ENCODE results near the gene MAD2L2.

MAD2L2 gene

GRCh38 chr1:11701981-11702803 is 21.2 kb upstream of the MAD2L2 start:
- Histone ChIP-seq H3K9ac (ENCODE audit: insufficient read length) (no peak overlapping the region), H3K4me3 (no peak overlapping the region), H3K9me3 (ENCODE audit: low read depth, low read length) (no peaks in the 10 kb centered on the region), H3K36me3 (ENCODE audit: insufficient read depth, low read length) (no peaks in the 10 kb centered on the region), H3K27ac (no peak overlapping the region)
- TF ChIP-seq POLR2AphosphoS5 (IDR thresholded peaks at IDR 0.05; ENCODE audit: borderline replicate concordance, low read depth, low read length): no peak
- no peak for TF ChIP-seq FOXP2 (optimal IDR thresholded peaks at IDR 0.05; ENCODE audit: control extremely low read depth, extremely low read length, insufficient read depth)
- no peak for TF ChIP-seq EZH2 (IDR thresholded peaks at IDR 0.05)
- DNase-seq (ENCODE audit: low read depth, low spot score): no peak

- Histone ChIP-seq H3K9me3 (ENCODE audit: low read depth, low read length) (no peaks in the 10 kb centered on the region), H3K27ac (no peak overlapping the region), H3K4me3 (no peak overlapping the region), H3K36me3 (ENCODE audit: insufficient read depth, low read length) (no peaks in the 10 kb centered on the region), H3K9ac (ENCODE audit: insufficient read length) (no peak overlapping the region)
- no peak for DNase-seq (ENCODE audit: low read depth, low spot score)
- TF ChIP-seq POLR2AphosphoS5 (IDR thresholded peaks at IDR 0.05; ENCODE audit: borderline replicate concordance, low read depth, low read length) (no peak), FOXP2 (optimal IDR thresholded peaks at IDR 0.05; ENCODE audit: control extremely low read depth, extremely low read length, insufficient read depth) (no peak), EZH2 (IDR thresholded peaks at IDR 0.05) (no peak)
These were observed 20.6 kb upstream of the MAD2L2 start for GRCh38 chr1:11701551-11701961.

- no peaks in the 10 kb centered on the region for H3K9me3 ChIP-seq (ENCODE audit: low read depth, low read length)
- no peak for DNase-seq (ENCODE audit: low read depth, low spot score)
- no peaks in the 10 kb centered on the region for H3K36me3 ChIP-seq (ENCODE audit: insufficient read depth, low read length)
- TF ChIP-seq POLR2AphosphoS5 (IDR thresholded peaks at IDR 0.05; ENCODE audit: borderline replicate concordance, low read depth, low read length) (no peak), EZH2 (IDR thresholded peaks at IDR 0.05) (no peak), FOXP2 (optimal IDR thresholded peaks at IDR 0.05; ENCODE audit: control extremely low read depth, extremely low read length, insufficient read depth) (no peak)
- no peak overlapping the region for H3K4me3 ChIP-seq
- no peak overlapping the region for H3K9ac ChIP-seq (ENCODE audit: insufficient read length)
- no peak overlapping the region for H3K27ac ChIP-seq
These were observed 19.9 kb upstream of the MAD2L2 start for GRCh38 chr1:11700601-11701467.

GRCh38 chr1:11697893-11698210 is 16.9 kb upstream of the MAD2L2 start:
- no peak for DNase-seq (ENCODE audit: low read depth, low spot score)
- Histone ChIP-seq H3K9me3 (ENCODE audit: low read depth, low read length) (no peaks in the 10 kb centered on the region), H3K4me3 (no peak overlapping the region), H3K36me3 (ENCODE audit: insufficient read depth, low read length) (no peaks in the 10 kb centered on the region), H3K9ac (ENCODE audit: insufficient read length) (no peak overlapping the region), H3K27ac (no peak overlapping the region)
- TF ChIP-seq EZH2 (IDR thresholded peaks at IDR 0.05) (no peak), FOXP2 (optimal IDR thresholded peaks at IDR 0.05; ENCODE audit: control extremely low read depth, extremely low read length, insufficient read depth) (no peak), POLR2AphosphoS5 (IDR thresholded peaks at IDR 0.05; ENCODE audit: borderline replicate concordance, low read depth, low read length) (no peak)

GRCh38 chr1:11697188-11697892 is 16.4 kb upstream of the MAD2L2 start:
- TF ChIP-seq EZH2 (IDR thresholded peaks at IDR 0.05): no peak
- no peak for TF ChIP-seq POLR2AphosphoS5 (IDR thresholded peaks at IDR 0.05; ENCODE audit: borderline replicate concordance, low read depth, low read length)
- no peak for TF ChIP-seq FOXP2 (optimal IDR thresholded peaks at IDR 0.05; ENCODE audit: control extremely low read depth, extremely low read length, insufficient read depth)
- Histone ChIP-seq H3K36me3 (ENCODE audit: insufficient read depth, low read length) (no peaks in the 10 kb centered on the region), H3K9me3 (ENCODE audit: low read depth, low read length) (no peaks in the 10 kb centered on the region), H3K4me3 (no peak overlapping the region), H3K9ac (ENCODE audit: insufficient read length) (no peak overlapping the region), H3K27ac (no peak overlapping the region)
- no peak for DNase-seq (ENCODE audit: low read depth, low spot score)

GRCh38 chr1:11695861-11696260 is 14.9 kb upstream of the MAD2L2 start:
- TF ChIP-seq FOXP2 (optimal IDR thresholded peaks at IDR 0.05; ENCODE audit: control extremely low read depth, extremely low read length, insufficient read depth) (no peak), EZH2 (IDR thresholded peaks at IDR 0.05) (no peak), POLR2AphosphoS5 (IDR thresholded peaks at IDR 0.05; ENCODE audit: borderline replicate concordance, low read depth, low read length) (no peak)
- no peak for DNase-seq (ENCODE audit: low read depth, low spot score)
- no peak overlapping the region for H3K27ac ChIP-seq
- H3K4me3 ChIP-seq: no peak overlapping the region
- no peaks in the 10 kb centered on the region for H3K36me3 ChIP-seq (ENCODE audit: insufficient read depth, low read length)
- H3K9ac ChIP-seq (ENCODE audit: insufficient read length): no peak overlapping the region
- H3K9me3 ChIP-seq (ENCODE audit: low read depth, low read length): no peaks in the 10 kb centered on the region

- DNase-seq (ENCODE audit: low read depth, low spot score): no peak
- Histone ChIP-seq H3K36me3 (ENCODE audit: insufficient read depth, low read length) (no peaks in the 10 kb centered on the region), H3K9me3 (ENCODE audit: low read depth, low read length) (no peaks in the 10 kb centered on the region), H3K27ac (no peak overlapping the region), H3K4me3 (no peak overlapping the region), H3K9ac (ENCODE audit: insufficient read length) (no peak overlapping the region)
- TF ChIP-seq POLR2AphosphoS5 (IDR thresholded peaks at IDR 0.05; ENCODE audit: borderline replicate concordance, low read depth, low read length): no peak
- no peak for TF ChIP-seq EZH2 (IDR thresholded peaks at IDR 0.05)
- no peak for TF ChIP-seq FOXP2 (optimal IDR thresholded peaks at IDR 0.05; ENCODE audit: control extremely low read depth, extremely low read length, insufficient read depth)
These were observed 13.0 kb upstream of the MAD2L2 start for GRCh38 chr1:11693917-11694316.

Data from SK-N-MC (cell line).